ENCODE results near the gene SP100.
"Not testable (repeated sequence)": the region's sequence is repeated elsewhere in the genome, so short reads cannot be mapped to it uniquely, and the experiment has no call there.

SP100 gene

DNA sequence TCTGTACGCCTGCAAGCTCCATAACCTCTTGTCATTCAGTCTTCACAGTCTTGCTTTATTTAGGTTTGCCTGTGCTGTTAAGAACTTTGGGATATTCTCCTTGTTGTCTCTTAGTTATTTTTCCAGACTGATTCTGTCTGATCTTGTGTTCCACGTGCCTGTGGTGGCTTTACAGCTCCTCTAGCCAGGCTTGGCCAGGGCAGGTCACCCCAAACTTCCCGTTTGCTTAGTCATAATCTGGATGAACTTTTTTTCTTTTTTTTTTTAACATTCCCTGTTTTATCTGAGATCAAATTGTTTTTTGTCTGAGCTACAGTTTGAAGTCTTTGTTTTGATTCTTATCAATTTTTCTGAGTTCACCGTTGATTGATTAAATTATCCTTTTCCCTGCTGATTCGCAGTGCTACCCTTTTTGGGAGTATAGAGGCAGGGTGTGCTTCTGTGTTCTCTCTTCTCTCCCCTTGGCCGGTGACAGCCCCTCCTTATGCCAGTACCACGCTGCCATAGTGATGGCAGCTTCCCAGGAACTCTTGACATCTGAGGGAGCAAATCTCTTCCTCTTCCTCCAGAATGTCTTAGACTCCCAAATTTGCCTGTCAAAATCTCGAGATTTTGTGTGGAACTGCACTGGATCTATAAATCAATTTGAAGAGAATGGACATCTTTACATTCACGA lies 2.5 kb downstream of the SP100 start:
- DNase-seq (ENCODE audit: low read depth in 2 of 3, low spot score in 2 of 3): no peak

DNA sequence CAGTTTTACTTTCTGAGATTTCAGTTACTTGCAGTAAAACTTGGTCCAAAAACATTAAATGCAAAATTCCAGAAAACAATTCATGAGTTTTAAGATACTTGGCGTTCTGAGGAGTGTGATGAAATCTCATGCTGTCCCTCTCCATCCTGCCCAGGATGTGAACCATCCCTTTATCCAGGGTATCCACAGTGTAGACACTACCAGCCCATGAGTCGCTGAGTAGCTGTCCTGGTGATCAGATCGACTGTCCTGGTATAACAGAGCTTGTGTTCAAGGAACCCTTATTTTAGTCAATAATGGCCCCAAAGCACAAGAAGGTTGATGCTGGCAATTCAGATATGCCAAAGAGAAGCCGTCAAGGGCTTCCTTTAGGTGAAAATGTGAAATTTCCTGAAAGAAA lies 3.2 kb downstream of the SP100 start:
- DNase-seq (ENCODE audit: low read depth in 2 of 3, low spot score in 2 of 3): no peak

DNA sequence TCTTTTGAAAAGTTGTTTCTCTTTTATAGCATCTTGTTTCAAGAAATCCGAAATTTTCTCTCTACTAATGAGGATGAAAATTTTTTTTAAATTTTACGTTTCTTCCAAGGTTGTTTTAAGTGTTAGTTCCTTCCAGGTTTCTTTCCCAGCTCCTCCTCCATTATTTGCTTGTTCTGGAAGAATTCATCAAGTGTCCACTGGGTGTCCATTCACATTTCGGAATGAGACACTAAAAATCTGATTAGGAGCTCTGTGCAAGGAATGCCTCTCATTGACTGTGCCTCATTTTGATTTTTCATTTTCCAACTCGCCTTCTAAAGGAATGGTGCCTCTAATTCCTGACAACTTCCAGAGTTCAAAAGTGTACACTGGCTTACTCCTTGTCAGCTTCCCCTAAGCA lies 6.1 kb downstream of the SP100 start:
- no peak for DNase-seq (ENCODE audit: low read depth in 2 of 3, low spot score in 2 of 3)

DNA sequence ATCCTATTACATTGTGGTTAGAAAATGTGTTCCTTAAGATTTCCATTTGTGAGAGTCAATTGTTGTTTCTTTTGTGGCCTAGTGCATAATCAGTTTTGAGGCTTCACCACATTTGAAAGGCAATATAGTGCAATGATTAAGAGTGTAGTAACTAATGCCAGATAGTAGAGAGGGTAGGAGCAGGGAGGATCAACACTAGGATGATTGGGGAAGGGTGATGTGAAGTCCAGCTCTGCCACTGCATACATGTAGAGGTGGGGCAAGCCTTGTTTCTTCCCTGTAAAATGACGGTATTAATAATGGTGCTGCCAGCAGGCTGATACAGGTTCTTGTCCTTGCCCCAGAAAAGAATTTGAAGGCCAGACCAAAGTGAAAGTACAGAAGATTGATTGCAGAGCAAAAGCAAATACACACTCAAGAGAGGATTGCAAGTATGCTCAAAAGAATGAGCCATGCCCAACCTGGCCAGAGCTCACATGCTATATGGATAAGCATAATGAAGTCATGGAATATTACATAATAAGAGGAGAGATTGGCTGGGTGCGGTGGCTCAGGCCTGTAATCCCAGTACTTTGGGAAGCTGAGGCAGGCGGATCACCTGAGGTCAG lies 8.0 kb downstream of the SP100 start:
- DNase-seq (ENCODE audit: low read depth in 2 of 3, low spot score in 2 of 3): no peak

DNA sequence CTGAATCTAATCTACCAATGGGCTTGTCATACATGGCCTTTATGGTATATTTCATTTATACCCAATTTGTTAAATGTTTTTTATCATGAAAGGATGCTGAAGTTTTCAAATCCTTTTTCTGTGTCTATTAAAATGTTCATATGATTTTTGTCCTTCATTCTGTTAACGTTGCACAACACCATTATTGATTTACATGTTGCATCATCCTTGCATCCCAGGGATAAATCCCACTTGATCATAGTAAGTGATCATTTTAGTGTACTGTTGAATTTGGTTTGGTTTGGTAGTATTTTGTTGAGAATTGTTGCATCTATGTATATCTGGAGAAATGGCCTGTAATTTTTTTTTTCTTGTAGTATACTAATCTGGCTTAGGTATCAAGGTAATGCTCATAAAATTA lies 9.4 kb downstream of the SP100 start:
- DNase-seq (ENCODE audit: low read depth in 2 of 3, low spot score in 2 of 3): no peak

DNA sequence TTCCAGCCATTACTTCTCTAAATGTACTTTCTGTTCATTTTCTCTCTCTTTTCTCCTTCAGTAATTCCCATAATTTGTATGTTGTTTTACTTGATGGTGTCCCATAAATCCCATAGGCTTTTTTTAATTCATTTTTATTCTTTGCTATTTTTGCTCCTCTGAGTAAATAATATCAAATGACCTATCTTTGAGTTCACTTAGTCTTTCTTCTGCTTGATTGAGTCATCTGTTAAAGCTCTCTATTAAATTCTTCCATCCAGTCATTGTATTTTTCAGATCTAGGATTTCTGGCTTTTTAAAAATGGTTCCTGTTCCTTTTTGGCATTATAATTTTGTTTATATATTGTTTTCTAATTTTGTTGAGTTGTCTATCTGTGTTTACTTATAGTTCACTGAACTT lies 13.5 kb downstream of the SP100 start:
- DNase-seq (ENCODE audit: low read depth in 2 of 3, low spot score in 2 of 3): no peak

DNA sequence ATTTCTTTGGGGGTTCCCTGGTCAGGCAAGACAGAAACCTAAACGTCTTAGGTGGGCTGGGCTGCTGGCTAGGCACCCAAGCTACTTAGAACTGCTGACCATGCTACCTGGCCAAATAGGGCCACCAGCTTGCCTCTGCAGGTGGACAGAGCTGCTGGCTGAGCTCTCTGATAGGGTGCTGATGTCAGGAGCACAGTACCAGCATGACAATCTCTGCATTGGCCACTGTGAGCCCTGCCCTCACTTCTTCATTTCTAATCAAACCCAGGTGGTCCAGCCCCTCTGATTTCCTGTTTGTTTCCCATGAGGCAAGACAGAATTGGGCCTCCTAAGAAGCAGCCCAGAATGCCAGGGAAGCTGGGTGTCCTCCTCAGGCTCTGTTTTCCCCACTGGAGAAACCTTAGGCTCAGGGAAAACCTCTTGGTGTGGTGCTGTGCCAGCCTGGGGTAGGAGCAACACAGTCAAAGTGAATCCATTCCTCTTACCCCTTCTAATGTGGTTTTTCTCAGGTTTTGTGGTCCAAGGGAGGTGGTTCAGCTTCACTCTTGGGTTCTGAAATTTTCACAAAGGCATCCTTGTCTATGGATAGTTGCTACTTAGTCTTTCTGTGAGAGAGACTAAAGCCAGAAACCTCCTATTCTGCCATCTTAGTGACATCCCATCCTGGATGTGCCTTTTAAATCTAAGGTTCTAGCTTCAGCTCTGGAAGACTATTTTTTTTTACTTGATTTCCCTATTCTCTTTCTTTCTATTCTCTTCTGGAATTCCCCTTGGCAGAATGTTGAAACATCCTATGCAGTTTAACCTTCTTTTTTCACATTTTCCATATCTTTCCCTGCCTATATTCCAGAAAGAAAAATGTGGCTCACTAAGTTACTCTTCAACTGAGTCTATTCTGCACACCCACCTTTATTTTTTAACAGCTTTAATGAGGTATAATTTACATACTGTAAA lies 15.2 kb downstream of the SP100 start:
- no peak for DNase-seq (ENCODE audit: low read depth in 2 of 3, low spot score in 2 of 3)

DNA sequence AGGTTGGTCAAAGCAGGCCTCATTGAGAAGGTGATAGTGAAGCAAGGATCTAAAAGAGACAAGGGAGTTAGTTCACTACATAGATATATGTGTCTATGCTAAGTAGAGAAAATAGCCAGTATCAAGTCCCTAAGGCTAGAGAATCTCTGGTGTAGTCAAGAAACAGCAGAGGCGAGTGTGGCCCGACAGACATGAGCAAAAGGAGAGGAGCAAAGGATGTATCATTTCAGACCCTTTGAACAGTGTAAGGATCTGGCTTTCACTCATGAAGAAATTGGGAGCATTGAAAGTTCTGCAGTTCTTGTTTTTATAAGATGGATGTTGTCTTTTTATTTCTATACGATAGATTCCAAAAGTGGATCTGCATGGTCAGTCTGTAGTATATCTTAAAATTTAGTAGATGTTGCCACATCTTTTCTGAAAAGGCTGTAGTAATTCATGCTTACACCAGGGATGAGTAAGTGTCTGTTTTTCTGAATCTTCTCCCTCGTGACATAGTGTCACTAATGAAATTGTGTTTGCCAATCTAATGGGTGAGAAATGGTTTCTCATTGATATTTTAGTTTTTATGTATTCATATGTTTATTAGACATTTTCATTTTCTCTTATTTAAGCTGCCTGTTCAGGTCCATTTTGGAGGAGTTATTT lies 18.8 kb downstream of the SP100 start:
- no peak for DNase-seq (ENCODE audit: low read depth in 2 of 3, low spot score in 2 of 3)

DNA sequence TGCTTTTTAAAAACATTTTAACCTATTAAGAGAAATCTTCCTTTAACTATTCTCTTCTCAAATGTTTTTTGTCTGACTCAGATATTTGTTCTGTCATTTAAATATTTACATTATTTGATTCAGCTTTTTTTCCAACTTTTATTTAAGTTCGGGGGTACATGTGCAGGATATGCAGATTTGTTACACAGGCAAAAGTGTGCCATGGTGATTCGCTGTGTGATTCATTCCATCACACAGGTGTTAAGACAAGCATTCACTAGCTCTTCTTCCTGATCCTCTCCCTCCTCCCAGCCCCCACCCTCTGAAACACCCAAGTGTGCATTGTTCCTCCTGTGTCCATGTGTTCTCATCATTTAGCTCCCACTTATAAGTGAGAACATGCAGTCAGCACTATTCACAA lies 19.4 kb downstream of the SP100 start:
- no peak for DNase-seq (ENCODE audit: low read depth in 2 of 3, low spot score in 2 of 3)

DNA sequence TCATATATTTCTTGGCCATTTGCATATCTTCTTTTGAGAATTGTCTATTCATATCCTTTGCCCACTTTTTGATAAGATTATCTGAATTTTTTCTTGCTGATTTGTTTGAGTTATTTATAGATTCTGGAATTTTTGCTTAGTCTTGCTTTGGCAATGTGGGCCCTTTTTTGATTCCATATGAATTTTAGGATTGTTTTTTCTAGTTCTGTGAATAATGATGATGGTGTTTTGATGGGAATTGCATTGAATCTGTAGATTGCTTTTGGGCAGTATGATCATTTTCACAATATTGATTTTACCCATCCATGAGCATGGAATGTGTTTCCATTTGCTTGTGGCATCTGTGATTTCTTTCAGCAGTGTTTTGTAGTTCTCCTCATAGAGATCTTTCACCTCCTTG lies 23.1 kb downstream of the SP100 start:
- DNase-seq (ENCODE audit: low read depth in 2 of 3, low spot score in 2 of 3): not testable (repeated sequence)

DNA sequence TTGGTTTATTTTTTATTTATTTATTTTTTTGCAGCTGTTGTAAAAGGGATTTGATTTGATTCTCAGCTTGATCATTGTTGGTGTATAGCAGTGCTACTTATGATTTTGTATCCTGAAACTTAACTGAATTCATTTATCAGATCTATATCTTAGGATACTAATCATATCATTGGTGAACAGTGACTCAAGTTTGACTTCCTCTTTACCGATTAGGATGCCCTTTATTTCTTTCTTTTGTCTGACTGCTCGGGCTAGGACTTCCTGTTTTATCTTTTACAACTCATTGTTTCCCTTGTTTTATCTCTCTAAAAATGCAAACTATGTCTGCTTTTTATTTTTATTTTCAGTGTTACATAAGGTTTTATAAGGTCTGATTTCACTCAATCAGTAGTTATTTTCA lies 23.6 kb downstream of the SP100 start:
- DNase-seq (ENCODE audit: low read depth in 2 of 3, low spot score in 2 of 3): no peak

DNA sequence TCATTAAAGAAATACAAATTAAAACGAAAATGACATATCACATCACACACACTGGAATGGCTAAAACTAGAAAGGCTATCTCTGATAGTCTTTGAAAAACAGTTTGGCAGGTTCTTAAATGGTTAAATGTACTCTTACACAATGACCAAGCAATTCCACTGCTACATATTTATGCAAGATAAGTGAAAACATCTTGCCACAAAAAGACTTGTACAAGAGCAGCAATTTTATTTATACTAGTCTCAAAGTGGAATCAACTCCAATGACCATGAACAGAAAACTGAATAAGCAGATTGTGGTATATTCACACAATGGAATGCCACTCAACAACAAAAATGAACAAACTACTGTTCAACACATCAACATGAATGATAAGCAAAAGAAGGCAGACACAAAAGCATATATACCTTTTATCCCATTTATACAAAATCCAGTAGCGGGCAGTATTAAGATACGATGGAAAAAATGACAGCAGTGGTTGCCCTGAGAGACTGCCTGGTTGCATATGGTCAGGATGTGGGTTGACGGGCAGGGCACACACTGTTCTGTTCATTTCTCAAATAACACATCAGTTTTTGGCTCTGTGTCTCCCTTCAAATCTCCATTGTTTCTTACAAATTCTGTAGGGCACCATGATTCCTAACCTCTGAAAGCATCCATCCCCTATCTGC lies 25.4 kb downstream of the SP100 start:
- DNase-seq (ENCODE audit: low read depth in 2 of 3, low spot score in 2 of 3): no peak

DNA sequence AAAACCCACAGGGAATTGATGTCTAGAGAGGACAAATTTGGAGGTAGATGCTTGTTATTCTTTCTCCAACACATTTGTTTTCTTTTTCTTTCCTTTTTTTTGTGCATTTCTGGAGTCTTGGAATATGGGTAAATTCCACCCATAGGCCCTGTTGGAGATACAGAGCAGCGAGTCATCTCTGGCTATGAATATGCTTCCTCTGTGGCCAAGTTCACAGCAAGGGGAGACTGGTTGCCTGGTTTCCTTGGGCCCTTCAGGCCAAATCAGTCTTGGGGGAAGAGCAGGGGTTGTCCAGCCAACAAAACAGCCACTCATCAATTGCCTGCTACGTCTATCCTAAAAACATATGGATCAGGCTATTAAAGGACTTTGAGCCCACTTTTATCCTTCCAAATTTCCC lies 27.5 kb downstream of the SP100 start:
- DNase-seq (ENCODE audit: low read depth in 2 of 3, low spot score in 2 of 3): no peak

DNA sequence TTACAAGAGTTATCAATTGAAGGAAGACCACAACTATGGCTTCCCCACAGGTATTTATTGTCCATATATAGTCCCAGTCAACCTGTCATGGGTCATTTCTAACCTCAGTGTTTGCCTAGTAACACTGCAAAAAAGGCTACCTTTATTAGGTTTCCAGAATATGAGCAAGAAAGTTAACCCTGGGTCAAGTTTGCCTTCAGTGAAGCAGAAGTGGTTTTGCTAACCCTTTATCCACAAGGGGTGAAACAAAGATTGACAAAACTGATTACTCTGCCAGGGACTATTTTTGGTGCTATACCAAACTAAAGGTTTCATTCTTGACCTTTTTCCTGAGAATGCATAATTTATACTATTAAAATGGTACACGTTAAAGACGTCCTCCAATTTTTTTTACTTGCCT lies 28.8 kb downstream of the SP100 start:
- DNase-seq (ENCODE audit: low read depth in 2 of 3, low spot score in 2 of 3): no peak

DNA sequence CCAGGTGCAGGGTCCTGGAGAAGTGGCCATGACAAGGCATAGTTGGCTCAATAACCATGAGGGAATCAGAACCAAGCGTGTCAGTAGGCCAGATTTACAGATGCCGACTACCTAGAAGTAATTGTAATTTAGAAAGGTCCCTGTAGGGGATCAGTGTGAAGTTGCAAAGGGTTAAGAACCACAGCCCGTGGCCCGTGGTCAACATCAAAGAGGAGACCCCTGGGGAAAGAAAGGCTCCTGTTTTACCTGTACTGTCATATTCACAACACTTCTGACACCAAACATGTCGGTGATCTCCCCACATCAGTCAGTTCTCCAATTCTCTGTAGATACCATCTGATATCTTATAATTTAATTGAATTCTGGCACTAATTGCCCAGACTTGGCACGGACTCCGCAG lies 31.0 kb downstream of the SP100 start:
- DNase-seq (ENCODE audit: low read depth in 2 of 3, low spot score in 2 of 3): no peak

DNA sequence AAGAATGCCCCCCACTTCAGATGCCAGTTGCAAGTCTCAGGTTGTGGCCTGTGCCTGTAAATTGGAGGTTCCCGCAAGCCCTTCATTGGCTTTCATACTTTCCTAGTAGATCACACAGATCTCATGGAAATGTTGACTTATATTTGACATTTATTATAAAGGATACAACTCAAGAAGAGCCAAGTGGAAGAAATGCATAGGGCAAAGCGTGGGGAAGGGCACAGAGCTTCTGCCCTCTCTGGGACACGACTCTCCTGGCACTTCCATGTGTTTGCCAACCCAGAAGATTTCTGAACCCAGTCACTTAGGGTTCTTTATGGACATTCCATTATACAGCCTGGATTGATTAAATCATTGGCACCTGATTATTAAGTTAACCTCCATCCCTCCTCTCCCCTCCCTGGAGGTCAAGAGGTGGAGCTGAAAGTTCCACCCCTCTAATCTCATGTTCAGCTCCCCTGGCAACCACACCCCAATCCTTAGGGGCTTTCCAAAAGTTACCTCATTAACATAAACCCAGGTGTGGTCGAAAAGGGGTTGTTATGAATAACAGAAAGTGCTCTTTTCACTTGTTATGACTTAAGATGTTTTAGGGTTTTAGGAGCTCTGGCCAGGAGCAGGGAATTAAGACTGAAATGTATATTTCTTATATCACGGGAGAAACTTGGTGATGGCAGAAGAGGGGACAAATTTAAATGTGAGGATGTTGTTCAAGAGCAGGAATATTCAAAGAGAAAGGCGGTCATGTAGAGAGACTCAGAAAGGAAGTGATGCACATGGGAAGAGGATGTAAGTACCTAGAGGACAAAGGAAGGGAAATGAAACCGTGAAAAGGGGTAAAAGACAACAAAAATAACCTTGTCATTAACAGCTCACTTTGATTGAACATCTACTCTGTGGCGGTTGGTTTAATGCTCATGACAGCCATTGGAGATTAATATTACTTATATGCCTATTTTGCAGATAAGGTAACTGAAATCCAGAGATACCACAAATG lies 31.8 kb downstream of the SP100 start:
- no peak for DNase-seq (ENCODE audit: low read depth in 2 of 3, low spot score in 2 of 3)

DNA sequence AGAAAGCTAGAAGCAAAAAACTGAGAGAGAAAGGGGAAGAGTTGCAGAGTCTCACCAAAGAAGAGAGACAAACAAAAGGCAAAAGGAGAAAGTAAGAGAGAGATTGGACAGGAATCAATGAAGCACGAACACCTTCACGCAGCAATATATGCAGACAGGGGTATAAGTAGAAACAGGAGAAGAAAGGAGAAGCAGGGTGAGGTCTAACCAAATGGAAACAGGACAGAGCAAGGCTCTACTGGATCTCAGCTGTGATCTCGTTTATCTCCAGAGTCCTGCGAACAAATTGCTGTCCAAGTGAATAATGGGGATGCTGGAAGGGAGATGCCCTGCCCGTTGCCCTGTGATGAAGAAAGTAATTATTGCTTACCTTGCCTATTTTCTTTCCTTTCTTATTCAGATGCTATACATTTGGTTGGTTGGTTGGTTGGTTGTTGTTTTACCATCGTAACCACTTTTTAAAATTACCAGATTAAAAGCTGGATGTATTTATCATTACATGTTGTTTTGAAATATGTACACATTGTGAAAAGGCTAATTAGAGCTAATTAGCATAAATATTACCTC lies 34.0 kb downstream of the SP100 start:
- DNase-seq (ENCODE audit: low read depth in 2 of 3, low spot score in 2 of 3): no peak

DNA sequence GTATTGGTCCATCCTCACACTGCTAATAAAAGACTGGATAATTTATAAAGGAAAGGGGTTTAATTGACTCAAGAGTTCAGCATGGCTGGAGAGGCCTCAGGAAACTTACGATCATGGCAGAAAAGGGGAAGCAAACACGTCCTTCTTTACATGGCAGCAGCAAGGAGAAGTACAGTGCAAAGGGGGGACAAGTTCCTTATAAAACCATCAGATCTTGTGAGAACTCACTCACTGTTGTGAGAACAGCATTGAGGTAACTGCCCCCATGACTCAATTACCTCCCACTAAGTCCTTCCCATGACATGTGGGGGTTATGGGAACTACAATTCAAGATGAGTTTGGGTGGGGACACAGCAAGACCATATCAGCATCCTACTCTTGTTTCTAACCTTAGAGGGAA lies 37.0 kb downstream of the SP100 start:
- DNase-seq (ENCODE audit: low read depth in 2 of 3, low spot score in 2 of 3): no peak

DNA sequence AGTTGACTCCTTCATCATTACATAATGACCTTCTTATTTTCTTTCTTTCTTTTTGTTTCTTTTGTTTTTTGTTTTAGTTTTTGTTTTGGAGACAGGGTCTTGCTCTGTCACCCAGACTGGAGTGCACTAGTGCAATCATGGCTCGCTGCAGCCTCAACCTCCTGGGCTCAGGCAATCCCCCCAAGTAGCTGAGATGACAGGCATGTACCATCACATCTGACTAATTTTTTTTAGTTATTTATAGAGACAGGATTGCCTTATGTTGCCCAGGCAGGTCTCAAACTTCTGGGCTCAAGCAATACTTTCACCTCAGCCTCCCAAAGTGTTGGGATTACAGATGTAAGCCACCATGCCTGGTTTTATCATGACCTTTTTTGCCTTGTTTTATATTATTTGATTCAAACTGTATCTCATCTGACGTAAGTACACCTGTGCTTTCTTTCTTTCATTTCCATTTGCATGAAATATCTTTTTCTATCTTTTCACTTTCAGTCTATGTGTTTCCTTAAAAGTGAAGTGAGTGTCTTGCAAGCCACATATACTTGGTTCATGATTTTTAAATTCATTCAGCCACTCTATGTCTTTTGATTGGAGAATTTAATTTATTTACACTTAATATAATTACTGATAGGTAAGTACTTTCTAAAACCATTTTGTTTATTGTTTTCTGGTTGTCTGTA lies 39.1 kb downstream of the SP100 start:
- DNase-seq (ENCODE audit: low read depth in 2 of 3, low spot score in 2 of 3): no peak

All from activated CD8-positive, alpha-beta memory T cell treated with anti-CD3 and anti-CD28 coated beads for 48 hours (primary cell).